Suprapubic skin (tissue), 4 donors: ENCODE results near the gene LRMDA. TPM values are rescaled to one million over a fixed set of nuclear protein-coding genes. Genes with fewer than 3 reads are reported as not detected.
"Not testable (repeated sequence)": the region's sequence is repeated elsewhere in the genome, so short reads cannot be mapped to it uniquely, and the experiment has no call there.

ENCODE experiments used
- DNase-seq, 2 donors: peaks; one replicate each; pipeline ENCODE4 v3.0.0-alpha.2; 2019; ENCODE audit warnings: low spot score in 2 of 2
- H3K27ac ChIP-seq: fragments of 200-600 bp; sonication (generic); one replicate; pipeline ENCODE4 v1.5.1; 2019
- H3K27me3 ChIP-seq: fragments of 200-600 bp; sonication (generic); one replicate; pipeline ENCODE4 v1.5.1; 2019
- H3K36me3 ChIP-seq: fragments of 200-600 bp; sonication (generic); one replicate; pipeline ENCODE4 v1.5.1; 2019
- H3K4me1 ChIP-seq: fragments of 200-600 bp; sonication (generic); one replicate; pipeline ENCODE4 v1.5.1; 2019
- H3K4me3 ChIP-seq: fragments of 200-600 bp; sonication (generic); one replicate; pipeline ENCODE4 v1.5.1; 2019; ENCODE audit warnings: mild to moderate bottlenecking
- H3K9me3 ChIP-seq: fragments of 200-600 bp; sonication (generic); one replicate; pipeline ENCODE4 v1.5.1; 2019
- EP300 ChIP-seq: sonication (generic); formaldehyde crosslinking; IDR thresholded peaks from one replicate; pipeline ENCODE4 v1.6.1; 2017; ENCODE audit warnings: antibody characterized with exemption
- POLR2A ChIP-seq, 2 donors: fragments of 450-650 bp; IDR thresholded peaks; one replicate each; pipeline ENCODE4 v1.6.1; 2017; ENCODE audit warnings: antibody characterized with exemption in 2 of 2, mild to moderate bottlenecking in 2 of 2, moderate library complexity in 2 of 2
- POLR2AphosphoS5 ChIP-seq, 3 donors: sonication (generic); formaldehyde crosslinking; IDR thresholded peaks; one replicate each; pipeline ENCODE4 v1.6.1; 2017; ENCODE audit warnings: antibody characterized with exemption in 3 of 3
- WGBS: methylation state at CpG from one replicate; pipeline ENCODE4 v1.1.5; 2018; 5-methylcytosine and 5-hydroxymethylcytosine counted together
- total RNA-seq, 4 donors: library from RNA; depleted of rRNA; stranded (reverse); fragments of >200 nt; gene quantifications; one replicate each; pipeline ENCODE4 v1.1.0, GENCODE V29; 2016
- TF ChIP-seq, protein P1 (sequence below), 2 donors: fragments of 200-600 bp in 1 of 2; fragments of 450-650 bp in 1 of 2; sonication (generic) in 1 of 2; IDR thresholded peaks; one replicate each; pipeline ENCODE4 v1.5.1; 2016 to 2019; ENCODE audit warnings: antibody characterized with exemption in 2 of 2, mild to moderate bottlenecking in 1 of 2, moderate library complexity in 1 of 2

LRMDA gene
- total RNA-seq, 4 donors from 2014 or later = 0.10 to 2.9 (median 1.9) TPM; not detected in 1

DNA sequence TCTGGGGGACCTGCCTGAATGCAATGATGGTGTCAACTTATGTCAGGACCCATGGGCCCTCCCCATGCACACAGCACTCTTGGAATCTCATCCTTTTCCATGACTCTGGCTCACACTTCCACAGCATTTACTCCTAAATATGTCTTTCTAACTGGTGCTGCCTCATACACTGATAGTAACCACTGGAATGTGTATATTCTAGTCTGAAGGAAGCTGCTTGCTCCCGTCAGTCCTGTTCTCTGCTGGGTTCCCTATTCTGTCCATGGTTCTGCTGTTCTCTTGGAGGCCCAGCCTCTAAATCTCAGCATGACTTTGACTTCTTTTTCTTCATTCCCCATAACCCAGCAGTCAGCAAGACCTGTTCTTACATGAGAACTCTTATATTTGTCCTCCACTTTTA, 1151.1 kb downstream of the LRMDA start:
- no peaks in the 10 kb centered on the region for H3K27me3 ChIP-seq
- no peaks in the 10 kb centered on the region for H3K9me3 ChIP-seq
- H3K4me3 ChIP-seq = no peak overlapping the region
- TF ChIP-seq POLR2AphosphoS5 (IDR thresholded peaks at IDR 0.05) (no peak), POLR2A (IDR thresholded peaks at IDR 0.05) (no peak), EP300 (no peak)
- TF ChIP-seq, protein P1, sequence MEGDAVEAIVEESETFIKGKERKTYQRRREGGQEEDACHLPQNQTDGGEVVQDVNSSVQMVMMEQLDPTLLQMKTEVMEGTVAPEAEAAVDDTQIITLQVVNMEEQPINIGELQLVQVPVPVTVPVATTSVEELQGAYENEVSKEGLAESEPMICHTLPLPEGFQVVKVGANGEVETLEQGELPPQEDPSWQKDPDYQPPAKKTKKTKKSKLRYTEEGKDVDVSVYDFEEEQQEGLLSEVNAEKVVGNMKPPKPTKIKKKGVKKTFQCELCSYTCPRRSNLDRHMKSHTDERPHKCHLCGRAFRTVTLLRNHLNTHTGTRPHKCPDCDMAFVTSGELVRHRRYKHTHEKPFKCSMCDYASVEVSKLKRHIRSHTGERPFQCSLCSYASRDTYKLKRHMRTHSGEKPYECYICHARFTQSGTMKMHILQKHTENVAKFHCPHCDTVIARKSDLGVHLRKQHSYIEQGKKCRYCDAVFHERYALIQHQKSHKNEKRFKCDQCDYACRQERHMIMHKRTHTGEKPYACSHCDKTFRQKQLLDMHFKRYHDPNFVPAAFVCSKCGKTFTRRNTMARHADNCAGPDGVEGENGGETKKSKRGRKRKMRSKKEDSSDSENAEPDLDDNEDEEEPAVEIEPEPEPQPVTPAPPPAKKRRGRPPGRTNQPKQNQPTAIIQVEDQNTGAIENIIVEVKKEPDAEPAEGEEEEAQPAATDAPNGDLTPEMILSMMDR (IDR thresholded peaks at IDR 0.05) = no peak
- 100% methylated on average over 1 of the region's 1 CpG for WGBS
- DNase-seq = no peak
- no peaks in the 10 kb centered on the region for H3K36me3 ChIP-seq
- H3K4me1 ChIP-seq = peaks cover 4% of the 10 kb centered on the region
- no peak overlapping the region for H3K27ac ChIP-seq

DNA sequence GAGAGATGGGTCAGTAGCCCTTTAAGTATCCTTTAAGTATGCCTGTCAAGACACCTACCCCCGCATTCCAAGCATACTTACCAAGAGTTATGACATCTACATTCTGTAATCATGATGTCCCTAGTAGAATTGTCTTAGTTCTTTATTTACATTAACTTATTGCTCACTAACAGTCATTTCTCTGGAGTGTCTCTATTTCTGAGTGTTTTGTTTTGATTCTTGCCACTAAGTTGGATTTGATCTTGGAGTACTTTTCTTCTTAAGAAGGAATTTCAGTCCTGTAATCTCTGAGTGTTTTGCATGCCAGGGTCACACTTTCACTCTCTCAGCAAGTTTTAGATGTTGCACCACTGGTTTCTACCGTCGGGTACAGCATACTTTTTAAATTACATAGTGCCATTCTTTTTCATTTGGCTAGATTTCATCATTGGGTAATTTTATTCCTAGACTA, 1152.3 kb downstream of the LRMDA start:
- no peak for DNase-seq
- no peaks in the 10 kb centered on the region for H3K36me3 ChIP-seq
- WGBS = 25% methylated on average over 3 of the region's 3 CpGs
- H3K9me3 ChIP-seq = no peaks in the 10 kb centered on the region
- TF ChIP-seq EP300 = no peak
- no peak for TF ChIP-seq POLR2AphosphoS5 (IDR thresholded peaks at IDR 0.05)
- TF ChIP-seq, protein P1 (IDR thresholded peaks at IDR 0.05) = no peak
- no peak for TF ChIP-seq POLR2A (IDR thresholded peaks at IDR 0.05)
- no peaks in the 10 kb centered on the region for H3K27me3 ChIP-seq
- no peak overlapping the region for H3K4me3 ChIP-seq
- no peak overlapping the region for H3K27ac ChIP-seq
- peaks cover 4% of the 10 kb centered on the region for H3K4me1 ChIP-seq

DNA sequence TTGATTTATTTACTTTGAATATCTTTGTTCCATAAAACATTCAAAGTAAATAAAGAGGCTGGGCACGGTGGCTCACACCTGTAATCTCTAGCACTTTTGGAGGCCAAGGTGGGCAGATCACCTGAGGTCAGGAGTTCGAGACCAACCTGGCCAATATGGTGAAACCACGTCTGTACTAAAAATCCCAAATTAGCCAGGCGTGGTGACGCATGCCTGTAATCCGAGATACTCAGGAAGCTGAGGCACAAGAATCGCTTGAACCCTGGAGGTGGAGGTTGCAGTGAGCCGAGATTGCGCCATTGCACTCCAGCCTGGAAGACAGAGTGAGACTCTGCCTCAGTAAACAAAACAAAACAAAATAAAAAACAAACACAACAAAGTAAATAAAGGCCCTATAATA, 1153.0 kb downstream of the LRMDA start:
- H3K4me1 ChIP-seq, H3K9me3 ChIP-seq, DNase-seq, H3K36me3 ChIP-seq, H3K4me3 ChIP-seq, H3K27me3 ChIP-seq, H3K27ac ChIP-seq: not testable (repeated sequence)
- WGBS = 81% methylated on average over 9 of the region's 9 CpGs

Other genes with a start within 250 kb of the LRMDA start
- gene VDAC2, start 220.8 kb upstream of the LRMDA start, total RNA-seq = 100 to 1,000 TPM; 111 to 196 (median 146) TPM
- gene COMTD1, start 195.7 kb upstream of the LRMDA start, total RNA-seq = 10 to 100 TPM; 32.4 to 69.8 (median 46.7) TPM
- gene ZNF503, start 29.9 kb upstream of the LRMDA start, total RNA-seq = 1 to 10 TPM; 5.7 to 7.6 (median 6.6) TPM